H1 (cell line): ENCODE data around the gene KIAA0586.

Source experiments
- CBX8 ChIP-seq: fragments of 300-800, 300-1000 bp; sonication (generic); IDR thresholded peaks from 2 replicates; pipeline ENCODE4 v1.7.1; 2016; ENCODE audit warnings: low read depth, low read length, borderline replicate concordance
- SIN3A ChIP-seq, 2 experiments: IDR thresholded peaks in 1 of 2; conservative IDR thresholded peaks in 1 of 2; 2 replicates each; pipeline ENCODE4 v1.6.1; 2011 to 2012; ENCODE audit warnings: low read length in 2 of 2, improper control_type of control experiment in 1 of 2, low read depth in 1 of 2, mild to moderate bottlenecking in 1 of 2

DNA sequence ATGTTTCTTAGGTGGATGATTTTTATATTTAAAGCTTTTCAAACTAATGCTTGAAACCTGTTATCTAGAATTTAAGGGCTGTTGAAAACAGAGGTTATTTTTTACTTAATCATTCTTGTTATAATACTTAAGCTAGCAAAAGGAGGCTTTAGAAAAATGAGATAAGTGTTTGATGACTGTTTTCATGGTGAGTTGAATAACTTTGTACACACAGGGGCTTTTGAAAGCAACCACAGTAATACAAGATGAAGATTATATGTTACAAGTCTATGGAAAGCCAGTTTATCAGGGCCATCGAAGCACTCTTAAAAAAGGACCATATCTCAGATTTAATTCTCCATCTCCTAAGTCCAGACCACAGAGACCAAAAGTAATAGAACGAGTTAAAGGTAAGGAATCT, 33.3 kb downstream of the KIAA0586 start:
- TF ChIP-seq SIN3A (conservative IDR thresholded peaks at IDR 0.05 in 1 of 2, IDR thresholded peaks at IDR 0.05 in 1 of 2; ENCODE audit: low read depth in 1 of 2, low read length in 2 of 2) (no peak), CBX8 (no peak)
